Heart left ventricle (tissue), 16 donors: Measurements from ENCODE around the gene DDX46. TPM values are rescaled to one million over a fixed set of nuclear protein-coding genes. Genes with fewer than 3 reads are reported as not detected.
A peak's percentile ranks its signal among the peaks of the same experiment; 100 is the strongest.
"Not testable (repeated sequence)": the region's sequence is repeated elsewhere in the genome, so short reads cannot be mapped to it uniquely, and the experiment has no call there.

Source experiments
- ATAC-seq, 4 donors: fragments of 200-7000 bp; cut with Tn5 transposase; one replicate each; pipeline ENCODE4 v1.9.1; 2020 to 2022; ENCODE audit warnings: moderate library complexity in 4 of 4, mild to moderate bottlenecking in 3 of 4, moderate number of reproducible peaks in 1 of 4
- DNase-seq, 5 donors: peaks; one replicate each; pipeline ENCODE4 v3.0.0-alpha.2; 2020
- H3K27ac ChIP-seq, 12 donors: fragments of 200-600 bp; sonication (generic) in 4 of 12; one replicate each; pipeline versions ENCODE4 v1.5.0 to v1.8.0; 2016 to 2022; ENCODE audit warnings: mild to moderate bottlenecking in 2 of 12
- H3K27me3 ChIP-seq, 9 donors: fragments of 200-600 bp; sonication (generic) in 2 of 9; one replicate each; pipeline versions ENCODE4 v1.5.1 to v1.8.0; 2016 to 2022; ENCODE audit warnings: mild to moderate bottlenecking in 3 of 9
- H3K36me3 ChIP-seq, 9 donors: fragments of 200-600 bp; sonication (generic) in 2 of 9; one replicate each; pipeline versions ENCODE4 v1.5.0 to v1.8.0; 2018 to 2022; ENCODE audit warnings: mild to moderate bottlenecking in 2 of 9
- H3K4me1 ChIP-seq, 12 donors: fragments of 200-600 bp; sonication (generic) in 4 of 12; one replicate each; pipeline versions ENCODE4 v1.5.0 to v1.8.0; 2016 to 2022; ENCODE audit warnings: mild to moderate bottlenecking in 3 of 12
- H3K4me3 ChIP-seq, 12 donors: fragments of 200-600 bp; sonication (generic) in 4 of 12; one replicate each; pipeline versions ENCODE4 v1.5.0 to v1.8.0; 2017 to 2022; ENCODE audit warnings: mild to moderate bottlenecking in 9 of 12, moderate library complexity in 4 of 12
- H3K9me3 ChIP-seq, 12 donors: fragments of 200-600 bp; sonication (generic) in 4 of 12; one replicate each; pipeline versions ENCODE4 v1.5.0 to v1.8.0; 2016 to 2022; ENCODE audit warnings: mild to moderate bottlenecking in 1 of 12
- CTCF ChIP-seq, 12 donors: fragments of 200-600 bp; sonication (generic) in 4 of 12; IDR thresholded peaks; one replicate each; pipeline versions ENCODE4 v1.5.0 to v1.8.0; 2018 to 2022; ENCODE audit warnings: antibody characterized with exemption in 12 of 12, mild to moderate bottlenecking in 5 of 12
- POLR2A ChIP-seq, 2 donors: fragments of 450-650 bp; IDR thresholded peaks; one replicate each; pipeline ENCODE4 v1.6.1; 2017; ENCODE audit warnings: antibody characterized with exemption in 2 of 2, mild to moderate bottlenecking in 2 of 2, moderate library complexity in 2 of 2
- WGBS, 4 donors: extraction: QIAGEN DNeasy Blood & Tissue Kit in 2 of 4; methylation state at CpG; one replicate each; pipeline versions ENCODE4 v1.1.5 to v1.1.7; 2013 to 2018; 5-methylcytosine and 5-hydroxymethylcytosine counted together
- intact Hi-C, 10 donors: fragments of 100-400 bp; cut with DNase I; formaldehyde crosslinking; loops; one replicate each; pipeline versions ENCODE4 v1.11.1 to v1.14.2; 2022
- long read RNA-seq, 3 donors: library from polyadenylated mRNA; unstranded; transcript quantifications; one replicate each; pipeline ENCODE4 v2.0.0, GENCODE V29; 2020 to 2021
- polyA plus RNA-seq, 2 donors: library from polyadenylated mRNA; stranded (reverse); fragments of 200-250 nt; gene quantifications; one replicate each; pipeline ENCODE4 v1.2.3, GENCODE V29; 2013
- total RNA-seq, 9 donors: library from RNA; depleted of rRNA in 2 of 9; stranded (reverse); fragments of >200 nt in 2 of 9; fragmentation: NEBNext Ultra II Directional in 3 of 9; extraction: Animal tissue kit (Norgen Biotek cat#: 25700) in 3 of 9; gene quantifications; one replicate each; pipeline versions ENCODE4 v1.1.0 to v1.2.4, GENCODE V29; 2016 to 2023
- donor health status: ischemic (EF 13 %, LVEDD 7.1; RV severe dilation, severe dysfunction).
- donor health status: healthy with polysubstance abuse.
- donor health status: DM: no; HTN: yes; CAD: no.
- donor health status: DM: no; HTN: no; CAD: no.
- donor health status: ischemic (EF 25% LVEDD 6.9; RV normal size, moderate dysfunction).
- donor health status: ischemic (EF 25% LVEDD 5.7; RV mildly dilated, moderate dysfunction).
- donor health status: healthy.
- donor health status: DM: yes; HTN: yes; CAD: no.
- donor health status: ischemic (EF 35%, LVEDD 5.7; RV mildly dilated, moderate dysfunction).
- donor health status: nonischemic (EF 11% LVEDD 7.7; RV severe dilation, severe dysfunction).
- donor health status: DM: yes; HTN: yes; CAD: no.
- donor health status: PGD.
- donor health status: ischemic (EF 29% LVEDD 5.4; RV normal size, mild dysfunction).
- donor health status: nonischemic (EF 23%, LVEDD 6.1; RV moderate dilation, normal function).

The DDX46 gene
- total RNA-seq: 10 to 100 TPM; 14.3 to 37.0 (median 28.8) TPM
- 10 to 100 TPM; 23.5 to 29.2 TPM for polyA plus RNA-seq
- long read RNA-seq, donor 1, full-length matches to known transcripts: 16 of 46 reads
- long read RNA-seq, donor 1, partial matches to known transcripts: 25 of 46 reads
- long read RNA-seq, donor 1, other reads (novel, unspliced or antisense): 5 of 46 reads
- long read RNA-seq, donor 2, full-length matches to known transcripts: 2 of 27 reads
- long read RNA-seq, donor 2, partial matches to known transcripts: 23 of 27 reads
- long read RNA-seq, donor 2, other reads (novel, unspliced or antisense): 2 of 27 reads
- long read RNA-seq, donor 3, full-length matches to known transcripts: 16 of 32 reads
- long read RNA-seq, donor 3, partial matches to known transcripts: 16 of 32 reads
- long read RNA-seq, donor 3, other reads (novel, unspliced or antisense): 0 of 32 reads

- no peaks in the 10 kb centered on the region for H3K27me3 ChIP-seq
- H3K9me3 ChIP-seq: no peaks in the 10 kb centered on the region
- DNase-seq (peak; percentile 91 to 96 (median 94)), ATAC-seq (peak; percentile 95 to 99 (median 99))
- intact Hi-C loops: loop anchor here in 2 of 10 donors (2.0 to 10.0 kb wide), 2 partner anchors 20 to 86 kb away; partner anchors contain the start of genes C5orf24 (in 1 of the 2) and CAMLG (in 1 of the 2)
- H3K36me3 ChIP-seq: peaks cover 0 to 7% (median under 1%) of the 10 kb centered on the region in 9 donors
- peak within 1 kb of the TSS; percentile 62 to 98 (median 80) for H3K4me3 ChIP-seq
- H3K27ac ChIP-seq: peak within 1 kb of the TSS in 11 of 12 donors; percentile 51 to 86 (median 67)
- peak; percentile 55 to 95 (median 78) for TF ChIP-seq CTCF (IDR thresholded peaks at IDR 0.05)
- TF ChIP-seq POLR2A (IDR thresholded peaks at IDR 0.05): peak in 1 of 2 donors; percentile 74
- peaks cover 0 to 28% (median 19%) of the 10 kb centered on the region in 12 donors for H3K4me1 ChIP-seq
- 0 to 1% (median 0%) methylated on average over 31 to 73 of the region's 73 CpGs for WGBS, 4 donors
These were observed at the start of gene DDX46 for GRCh38 chr5:134758504-134759341. Gene DDX46, plus strand, starts transcription at chr5:134758779. Its CDS starts 160 bp downstream, at chr5:134758939.

- Histone ChIP-seq H3K9me3 (no peaks in the 10 kb centered on the region), H3K27me3 (no peaks in the 10 kb centered on the region), H3K4me3 (no peak overlapping the region), H3K36me3 (peaks cover 2 to 100% (median 96%) of the 10 kb centered on the region in 9 donors), H3K4me1 (no peaks in the 10 kb centered on the region), H3K27ac (no peak overlapping the region)
- intact Hi-C loops: no loop called here
- WGBS, 4 donors: 82 to 93% (median 87%) methylated on average over 5 of the region's 5 CpGs
- TF ChIP-seq CTCF (IDR thresholded peaks at IDR 0.05) (no peak), POLR2A (IDR thresholded peaks at IDR 0.05) (no peak)
- DNase-seq: no peak
- no peak for ATAC-seq
These were observed 44.5 kb upstream of the DDX46 start for GRCh38 chr5:134714120-134714519.

GRCh38 chr5:134714541-134714940 lies 44.0 kb upstream of the DDX46 start:
- 94 to 98% (median 96%) methylated on average over 3 of the region's 3 CpGs for WGBS, 4 donors
- H3K27me3 ChIP-seq: no peaks in the 10 kb centered on the region
- no peak overlapping the region for H3K4me3 ChIP-seq
- TF ChIP-seq POLR2A (IDR thresholded peaks at IDR 0.05) (no peak), CTCF (IDR thresholded peaks at IDR 0.05) (no peak)
- peaks cover 2 to 100% (median 96%) of the 10 kb centered on the region in 9 donors for H3K36me3 ChIP-seq
- intact Hi-C loops: no loop called here
- DNase-seq: no peak
- H3K27ac ChIP-seq: no peak overlapping the region
- H3K4me1 ChIP-seq: no peaks in the 10 kb centered on the region
- no peaks in the 10 kb centered on the region for H3K9me3 ChIP-seq
- ATAC-seq: no peak

GRCh38 chr5:134715466-134715865 lies 43.1 kb upstream of the DDX46 start:
- peaks cover 2 to 100% (median 96%) of the 10 kb centered on the region in 9 donors for H3K36me3 ChIP-seq
- 93 to 97% (median 94%) methylated on average over 4 of the region's 4 CpGs for WGBS, 4 donors
- H3K4me1 ChIP-seq: not testable (repeated sequence)

More at GRCh38 chr5:134715466-134715865, 43.1 kb upstream of the DDX46 start:
- H3K4me3 ChIP-seq, H3K27me3 ChIP-seq, DNase-seq, ATAC-seq, intact Hi-C loops, H3K27ac ChIP-seq, H3K9me3 ChIP-seq: not testable (repeated sequence)
